Smooth muscle cell (in vitro differentiated cells): Measurements from ENCODE around the gene RPF1. TPM values are rescaled to one million over a fixed set of nuclear protein-coding genes. Genes with fewer than 3 reads are reported as not detected.

Source experiments
- DNase-seq: peaks from one replicate; lab custom pipeline; 2025; ENCODE audit not compliant: unreplicated experiment; lab: John Stamatoyannopoulos, UW
- H2AFZ ChIP-seq: fragments of 200-600 bp; sonication (generic); 2 replicates; pipeline ENCODE4 v1.6.0; 2016; ENCODE audit warnings: antibody characterized with exemption, low read depth, mild to moderate bottlenecking
- H3F3A ChIP-seq: fragments of 200-600 bp; sonication (generic); 2 replicates; pipeline ENCODE4 v1.6.0; 2017; ENCODE audit warnings: antibody characterized with exemption, low read depth
- H3K27ac ChIP-seq: fragments of 200-600 bp; sonication (generic); 2 replicates; pipeline ENCODE4 v1.5.1; 2016; ENCODE audit warnings: low read depth, mild to moderate bottlenecking
- H3K27me3 ChIP-seq: fragments of 200-600 bp; sonication (generic); 2 replicates; pipeline ENCODE4 v1.6.1; 2016; ENCODE audit warnings: low read depth, mild to moderate bottlenecking
- H3K36me3 ChIP-seq: fragments of 200-600 bp; sonication (generic); 2 replicates; pipeline ENCODE4 v1.5.1; 2016; ENCODE audit warnings: low read depth
- H3K4me1 ChIP-seq: fragments of 200-600 bp; sonication (generic); 2 replicates; pipeline ENCODE4 v1.5.1; 2016; ENCODE audit warnings: low read depth
- H3K4me2 ChIP-seq: fragments of 200-600 bp; sonication (generic); 2 replicates; pipeline ENCODE4 v1.6.0; 2016; ENCODE audit warnings: mild to moderate bottlenecking
- H3K4me3 ChIP-seq: fragments of 200-600 bp; sonication (generic); 2 replicates; pipeline ENCODE4 v1.5.1; 2016; ENCODE audit warnings: mild to moderate bottlenecking
- H3K79me2 ChIP-seq: fragments of 200-600 bp; sonication (generic); 2 replicates; pipeline ENCODE4 v1.6.0; 2016; ENCODE audit warnings: low read depth, mild to moderate bottlenecking
- H3K9ac ChIP-seq: fragments of 200-600 bp; sonication (generic); 2 replicates; pipeline ENCODE4 v1.6.0; 2016; ENCODE audit warnings: low read depth
- H3K9me3 ChIP-seq: fragments of 200-600 bp; sonication (generic); replicated peaks from 2 replicates; pipeline ENCODE4 v1.5.1; 2016; ENCODE audit warnings: low read depth
- H4K20me1 ChIP-seq: fragments of 200-600 bp; sonication (generic); 2 replicates; pipeline ENCODE4 v1.6.0; 2016; ENCODE audit warnings: low read depth
- CTCF ChIP-seq: fragments of 200-600 bp; sonication (generic); IDR thresholded peaks from 2 replicates; pipeline ENCODE4 v1.5.1; 2017; ENCODE audit warnings: borderline replicate concordance, mild to moderate bottlenecking, antibody characterized with exemption; ENCODE audit not compliant: insufficient read depth, poor library complexity, severe bottlenecking
- WGBS: methylation state at CpG from one replicate; pipeline ENCODE4 v1.1.7; 2016; ENCODE audit warnings: low lambda C conversion rate; 5-methylcytosine and 5-hydroxymethylcytosine counted together
- polyA plus RNA-seq: library from polyadenylated mRNA; unstranded; fragments of >200 nt; fragmentation: Nextera tagmentation; extraction: Ambion mirVana; gene quantifications from 2 replicates; pipeline ENCODE4 v1.2.1, GENCODE V29; 2016
- total RNA-seq: library from RNA; depleted of rRNA; stranded (reverse); fragments of >200 nt; gene quantifications from 2 replicates; pipeline ENCODE4 v1.2.3, GENCODE V29; 2014

The RPF1 gene
- total and polyA plus RNA-seq, 2 experiments from 2014 or later = 33.2 to 78.9 TPM

DNA sequence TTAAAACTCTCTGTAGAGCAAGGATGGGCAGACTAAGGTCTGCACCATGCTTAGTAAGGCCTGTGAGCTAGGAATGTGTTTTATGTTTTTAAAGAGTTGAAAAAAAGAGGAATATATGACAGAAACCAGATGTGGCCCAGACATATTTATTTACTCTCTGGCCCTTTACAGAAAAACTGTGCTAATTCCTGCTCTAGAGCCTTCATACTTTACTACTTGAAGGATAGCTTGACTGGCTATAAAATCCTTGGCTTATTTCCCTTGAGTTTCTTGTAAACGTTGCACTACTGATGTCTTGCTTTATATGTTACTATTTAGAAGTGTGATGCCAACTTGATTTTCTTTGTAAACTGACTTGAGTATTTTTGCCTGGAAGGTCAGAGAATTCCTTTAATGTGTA, 61.7 kb downstream of the RPF1 start:
- Histone ChIP-seq H3K79me2 (no peaks in the 10 kb centered on the region), H2AFZ (no peak overlapping the region), H3K4me2 (peak overlapping the region; percentile 51), H3K4me1 (peaks cover 5% of the 10 kb centered on the region), H3K27ac (peak overlapping the region; percentile 51), H4K20me1 (no peaks in the 10 kb centered on the region), H3F3A (peaks cover 9% of the 10 kb centered on the region), H3K9ac (no peak overlapping the region), H3K9me3 (no peaks in the 10 kb centered on the region), H3K27me3 (no peaks in the 10 kb centered on the region), H3K4me3 (no peak overlapping the region), H3K36me3 (no peaks in the 10 kb centered on the region)
- no peak for TF ChIP-seq CTCF
- 8% methylated on average over 1 of the region's 1 CpG for WGBS
- DNase-seq = no peak

DNA sequence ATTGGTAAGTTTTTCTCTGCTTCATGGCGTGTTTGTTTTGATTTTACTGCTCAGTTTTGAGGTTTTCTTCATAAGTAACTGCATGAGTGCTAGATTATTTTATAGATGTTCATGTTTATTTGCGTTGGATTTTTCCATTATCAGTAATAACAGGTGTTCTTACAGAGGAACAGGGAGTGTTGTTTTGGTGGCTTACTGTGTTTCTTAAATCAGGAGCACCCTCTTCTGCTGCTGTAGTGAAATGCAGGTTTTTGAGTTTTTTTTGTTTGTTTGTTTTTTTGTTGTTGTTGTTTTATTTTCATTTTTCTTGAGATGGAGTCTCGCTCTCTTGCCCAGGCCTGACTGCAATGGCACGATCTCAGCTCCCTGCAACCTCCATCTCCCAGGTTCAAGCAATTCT, 62.6 kb downstream of the RPF1 start:
- H3K4me2 ChIP-seq = peak overlapping the region; percentile 30
- no peaks in the 10 kb centered on the region for H3K27me3 ChIP-seq
- no peak for DNase-seq
- H4K20me1 ChIP-seq = no peaks in the 10 kb centered on the region
- peaks cover 9% of the 10 kb centered on the region for H3F3A ChIP-seq
- no peaks in the 10 kb centered on the region for H3K36me3 ChIP-seq
- peak; percentile 5 for TF ChIP-seq CTCF
- H3K9ac ChIP-seq = no peak overlapping the region
- no peak overlapping the region for H3K27ac ChIP-seq
- 75% methylated on average over 4 of the region's 4 CpGs for WGBS
- H3K79me2 ChIP-seq = no peaks in the 10 kb centered on the region
- H2AFZ ChIP-seq = no peak overlapping the region
- H3K4me3 ChIP-seq = no peak overlapping the region
- H3K4me1 ChIP-seq = peaks cover 5% of the 10 kb centered on the region
- no peaks in the 10 kb centered on the region for H3K9me3 ChIP-seq

Other genes starting within 250 kb of the RPF1 start
- gene SAMD13, start 177.6 kb upstream of the RPF1 start, total RNA-seq = 0.54 and 2.7 TPM in 2 replicates
- 0.66 and 1.0 TPM in 2 replicates for gene SAMD13, start 177.6 kb upstream of the RPF1 start, polyA plus RNA-seq
- not detected in 2 replicates for gene DNASE2B, start 80.8 kb upstream of the RPF1 start, total RNA-seq
- not detected in 2 replicates for gene DNASE2B, start 80.8 kb upstream of the RPF1 start, polyA plus RNA-seq
- gene SPATA1, start 27.1 kb downstream of the RPF1 start, total RNA-seq = 0.27 and 2.3 TPM in 2 replicates
- 0.94 TPM in 1 of 2 replicates, not detected in the other for gene SPATA1, start 27.1 kb downstream of the RPF1 start, polyA plus RNA-seq
- 257 and 342 TPM in 2 replicates for gene GNG5, start 27.3 kb downstream of the RPF1 start, total RNA-seq
- gene GNG5, start 27.3 kb downstream of the RPF1 start, polyA plus RNA-seq = 722 and 772 TPM in 2 replicates
- gene CTBS, start 95.2 kb downstream of the RPF1 start, total RNA-seq = 19.4 and 37.7 TPM in 2 replicates
- gene CTBS, start 95.2 kb downstream of the RPF1 start, polyA plus RNA-seq = 30.3 and 34.6 TPM in 2 replicates
- gene SSX2IP, start 211.2 kb downstream of the RPF1 start, total RNA-seq = 60.9 and 69.7 TPM in 2 replicates
- gene SSX2IP, start 211.2 kb downstream of the RPF1 start, polyA plus RNA-seq = 22.4 and 27.4 TPM in 2 replicates